Measurements from ENCODE around the gene SNAPC4. TPM values are rescaled to one million over a fixed set of nuclear protein-coding genes. Genes with fewer than 3 reads are reported as not detected.
A peak's percentile ranks its signal among the peaks of the same experiment; 100 is the strongest.

SNAPC4 gene
- total RNA-seq, 1 experiment from 2014 or later, result 29.7 TPM

GRCh38 chr9:136375096-136375495 lies 24.9 kb downstream of the SNAPC4 start:
- H3K4ac ChIP-seq (ENCODE audit: low read depth, low read length), result no peak overlapping the region
- H3K23me2 ChIP-seq (ENCODE audit: insufficient read length, low read depth, low read length, poor library complexity, severe bottlenecking), result no peaks in the 10 kb centered on the region
- no peak overlapping the region for H3K14ac ChIP-seq (ENCODE audit: insufficient read depth, low read length)
- no peak overlapping the region for H2AFZ ChIP-seq (ENCODE audit: low read length)
- H2BK12ac ChIP-seq (ENCODE audit: insufficient read length, low read depth, low read length), result no peak overlapping the region
- Mint-ChIP-seq H3K9me3 (no peaks in the 10 kb centered on the region), H3K27ac (peak overlapping the region in 2 of 3 experiments; percentile 81 to 88; a peak in 2 of 7 replicates), H3K4me3 (no peak overlapping the region), H3K36me3 (ENCODE audit: insufficient read depth in 1 of 3, low read depth in 3 of 3) (peaks cover 0 to 21% (median 6%) of the 10 kb centered on the region in 3 experiments; a peak in 4 of 7 replicates), H3K27me3 (ENCODE audit: low read depth) (no peaks in the 10 kb centered on the region), H3K4me1 (peaks cover 0 to 5% of the 10 kb centered on the region in 2 experiments; a peak in 1 of 4 replicates)
- no peaks in the 10 kb centered on the region for H3K9me3 ChIP-seq (ENCODE audit: control insufficient read depth, low read depth, low read length)
- DNase-seq, result no peak
- no peaks in the 10 kb centered on the region for H3K79me2 ChIP-seq (ENCODE audit: insufficient read depth, low read length)
- no peak overlapping the region for H4K5ac ChIP-seq (ENCODE audit: insufficient read length, low read depth, low read length)
- no CpG with 5 or more reads among the region's 12 CpGs for WGBS (ENCODE audit: extremely low coverage, insufficient read length, low lambda C conversion rate)
- H2BK15ac ChIP-seq (ENCODE audit: low read depth, low read length), result no peak overlapping the region
- H4K91ac ChIP-seq (ENCODE audit: insufficient read length, low read depth, low read length), result no peak overlapping the region
- H3K79me1 ChIP-seq (ENCODE audit: insufficient read depth, low read depth, low read length, poor library complexity, severe bottlenecking), result no peaks in the 10 kb centered on the region
- no peak overlapping the region for H2BK5ac ChIP-seq (ENCODE audit: insufficient read length, low read length)
- no peak overlapping the region for H2BK20ac ChIP-seq (ENCODE audit: low read depth, low read length, poor library complexity, severe bottlenecking)
- H4K8ac ChIP-seq (replicated peaks; ENCODE audit: insufficient read length, low read depth, low read length), result no peak overlapping the region
- TF ChIP-seq CTCF (conservative IDR thresholded peaks at IDR 0.05), result no peak
- no peaks in the 10 kb centered on the region for H3K27me3 ChIP-seq (ENCODE audit: insufficient read depth, low read length)
- no peaks in the 10 kb centered on the region for H4K20me1 ChIP-seq (ENCODE audit: control insufficient read depth, insufficient read depth, insufficient read length)
- no peak overlapping the region for H3T11ph ChIP-seq (ENCODE audit: low read length)
- H3K9ac ChIP-seq (ENCODE audit: extremely low read depth, insufficient read length, low read length), result no peak overlapping the region
- no peak overlapping the region for H3K56ac ChIP-seq (ENCODE audit: insufficient read length, low read depth, low read length)
- no peaks in the 10 kb centered on the region for H3K4me1 ChIP-seq (ENCODE audit: insufficient read depth, low read length)
- H2AK5ac ChIP-seq (ENCODE audit: insufficient read length, low read length), result no peak overlapping the region
- no peak overlapping the region for H3K4me2 ChIP-seq (ENCODE audit: insufficient read depth, insufficient read length, low read length)
- H3K27ac ChIP-seq (ENCODE audit: insufficient read length, low read depth, low read length), result no peak overlapping the region
- H3K23ac ChIP-seq (ENCODE audit: insufficient read length, low read depth, low read length), result no peak overlapping the region
- no peak overlapping the region for H3K18ac ChIP-seq (ENCODE audit: insufficient read length, low read depth, low read length)
- no peak overlapping the region for H2BK120ac ChIP-seq (ENCODE audit: low read depth, low read length, poor library complexity, severe bottlenecking)
